HG03342 (cell line): Measurements from ENCODE around the gene RAP2A.

Source experiments
- ATAC-seq: cut with Tn5 transposase; IDR thresholded peaks from one replicate; pipeline ENCODE4 v1.9.1; 2021; ENCODE audit warnings: mild to moderate bottlenecking, moderate library complexity; ENCODE audit not compliant: unreplicated experiment

RAP2A gene

DNA sequence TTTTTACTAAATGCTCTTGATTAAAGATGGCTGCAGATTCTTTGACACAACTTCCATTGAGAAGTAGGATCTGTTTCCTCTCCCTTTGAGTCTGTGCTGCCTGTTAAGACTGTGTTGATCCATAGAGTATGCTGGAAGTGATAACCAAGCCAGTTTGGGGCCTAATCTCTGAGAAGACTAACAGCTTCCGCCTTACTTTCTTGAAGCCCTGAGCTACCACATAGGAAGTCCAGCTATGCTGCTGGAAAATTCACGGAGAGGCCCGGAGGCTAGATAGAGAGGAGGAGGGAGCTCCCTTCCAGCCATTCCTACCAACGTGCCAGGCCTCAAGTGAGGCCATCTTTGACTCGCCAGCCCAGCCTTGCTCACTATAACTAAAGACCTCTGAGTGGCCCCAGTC is 12.5 kb downstream of the RAP2A start:
- no peak for ATAC-seq

DNA sequence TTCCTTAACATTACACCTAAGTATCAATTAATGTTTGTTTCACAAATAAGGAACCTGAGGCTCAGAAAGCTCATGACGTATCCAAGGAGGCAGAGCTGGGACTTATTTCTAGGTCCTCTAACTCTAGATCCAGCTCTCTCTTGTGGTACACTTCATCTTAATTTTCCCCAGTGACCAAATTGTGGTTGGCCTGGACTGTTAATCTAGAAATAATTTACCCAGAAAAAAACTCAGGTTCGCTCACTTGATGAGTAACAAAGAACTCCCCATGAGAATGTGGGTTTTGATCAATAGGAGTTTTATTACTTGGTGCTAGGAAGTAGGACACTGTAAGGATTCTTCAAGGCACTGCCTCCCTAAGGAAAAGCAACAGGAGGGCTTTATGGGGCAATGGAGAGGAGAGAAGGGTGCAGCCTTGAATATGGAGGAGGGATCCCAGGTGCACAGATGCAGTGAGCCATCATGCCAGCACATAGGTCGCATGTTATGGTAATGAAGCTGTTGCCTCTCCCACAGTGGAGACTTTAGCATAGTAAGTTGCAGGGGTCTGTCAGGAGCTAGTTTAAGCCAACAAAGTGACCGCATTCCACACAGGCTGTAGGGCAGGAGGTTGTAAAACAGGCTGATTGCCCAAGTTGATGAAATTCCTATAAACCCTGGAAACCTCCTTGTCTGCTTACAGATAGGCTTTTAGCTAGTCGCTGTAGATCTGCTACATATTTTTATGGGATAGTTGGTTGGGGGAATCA is 14.7 kb downstream of the RAP2A start:
- ATAC-seq = peak; percentile 73

GRCh38 chr13:97454699-97455098 is 20.7 kb downstream of the RAP2A start:
- ATAC-seq = no peak

DNA sequence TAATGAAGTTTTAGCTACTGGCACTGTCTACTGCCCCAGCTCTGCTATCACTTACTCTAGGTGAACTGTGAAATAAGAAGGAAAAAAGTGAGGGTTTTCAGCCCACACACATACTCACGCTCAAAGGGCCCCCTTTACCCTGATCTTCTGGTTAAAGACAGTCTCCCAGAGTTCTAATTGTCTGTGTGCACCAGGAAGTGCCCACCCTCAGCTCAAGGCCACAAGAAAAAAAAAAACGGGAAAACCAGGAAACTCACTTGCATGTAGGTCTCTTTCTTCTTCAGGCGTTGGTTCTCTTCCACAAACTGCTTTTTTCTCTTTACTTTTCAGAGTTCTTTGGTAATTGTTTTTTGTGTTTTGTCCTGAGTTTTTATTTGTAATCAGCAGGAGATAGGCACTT is 22.1 kb downstream of the RAP2A start:
- ATAC-seq = no peak

- no peak for ATAC-seq
Observed at GRCh38 chr13:97459215-97459777, 25.3 kb downstream of the RAP2A start.

DNA sequence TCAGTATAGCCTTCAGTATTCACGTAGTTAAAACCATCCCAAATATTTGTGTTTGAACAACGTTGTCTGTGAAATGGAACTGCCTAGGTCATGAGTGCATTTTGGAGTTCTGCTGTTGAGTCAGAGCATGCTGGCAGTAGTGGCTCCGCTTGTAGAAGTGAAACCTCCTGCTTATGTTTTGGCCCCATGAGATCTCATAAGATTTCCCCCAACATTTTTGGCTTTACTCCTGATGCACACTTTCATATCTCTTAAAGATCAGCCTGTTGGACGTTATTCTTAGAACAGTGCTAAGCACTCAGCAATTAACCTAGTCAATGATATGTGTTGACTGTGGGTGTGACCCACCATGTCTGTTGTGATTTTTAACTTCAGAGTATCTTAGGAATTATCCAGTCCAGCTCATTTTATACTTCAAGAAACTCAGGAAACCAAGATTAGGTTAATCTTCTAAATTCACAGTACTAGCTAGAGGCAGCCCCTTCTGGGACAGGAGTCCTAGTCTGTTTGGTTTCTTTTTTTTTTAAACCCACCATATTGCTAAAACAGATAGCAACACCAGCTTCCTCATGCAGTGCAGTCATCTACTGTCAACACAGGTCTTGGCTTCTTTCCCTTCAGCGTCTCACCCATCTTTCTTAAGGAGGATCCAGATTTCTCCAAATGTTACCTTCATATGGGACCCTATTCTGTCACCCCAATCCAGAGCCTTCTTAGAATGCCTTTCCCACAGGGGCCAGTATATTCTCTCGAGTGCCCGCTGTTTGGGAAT is 26.2 kb downstream of the RAP2A start:
- ATAC-seq = peak; percentile 95

- no peak for ATAC-seq
Observed at GRCh38 chr13:97460853-97461252, 26.9 kb downstream of the RAP2A start.

DNA sequence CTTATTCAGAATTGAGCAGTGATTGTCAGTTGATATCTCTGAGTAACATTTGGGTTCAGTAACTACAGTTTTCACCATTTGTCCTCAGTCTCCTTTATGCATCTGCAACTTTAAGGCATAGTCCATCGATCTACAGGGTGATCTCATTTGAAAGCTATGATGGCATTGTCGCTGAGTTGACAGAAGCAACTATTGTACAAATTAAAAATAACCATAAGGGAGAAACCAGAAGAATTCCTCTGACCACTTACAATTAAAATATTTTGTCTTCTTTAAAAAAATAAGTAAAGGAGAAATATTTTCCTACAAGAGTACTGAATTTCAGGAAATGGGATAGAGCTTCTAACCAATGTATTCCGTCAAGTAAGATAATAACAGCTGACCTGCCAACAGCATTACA is 30.6 kb downstream of the RAP2A start:
- no peak for ATAC-seq

DNA sequence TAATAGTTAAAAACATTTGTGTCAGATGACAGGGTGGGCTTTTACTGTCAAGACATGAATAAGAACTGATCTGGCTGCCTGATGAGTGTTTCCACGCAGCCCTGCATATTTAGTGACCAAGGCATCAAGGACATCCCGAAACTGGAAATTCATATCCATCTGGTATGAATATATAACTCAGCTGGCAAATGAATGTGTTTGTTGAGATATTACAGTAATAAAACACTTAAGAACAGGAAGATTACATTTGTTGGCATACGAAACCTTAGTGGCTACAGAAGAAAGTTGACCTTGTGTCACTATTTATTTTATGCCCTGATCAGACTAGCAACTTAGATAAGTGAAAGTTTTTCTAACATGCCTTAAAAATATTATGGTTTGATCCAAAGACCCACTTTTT is 32.8 kb downstream of the RAP2A start:
- ATAC-seq = no peak

- no peak for ATAC-seq
Observed at GRCh38 chr13:97468331-97468730, 34.4 kb downstream of the RAP2A start.

GRCh38 chr13:97471711-97472110 is 37.7 kb downstream of the RAP2A start:
- no peak for ATAC-seq

DNA sequence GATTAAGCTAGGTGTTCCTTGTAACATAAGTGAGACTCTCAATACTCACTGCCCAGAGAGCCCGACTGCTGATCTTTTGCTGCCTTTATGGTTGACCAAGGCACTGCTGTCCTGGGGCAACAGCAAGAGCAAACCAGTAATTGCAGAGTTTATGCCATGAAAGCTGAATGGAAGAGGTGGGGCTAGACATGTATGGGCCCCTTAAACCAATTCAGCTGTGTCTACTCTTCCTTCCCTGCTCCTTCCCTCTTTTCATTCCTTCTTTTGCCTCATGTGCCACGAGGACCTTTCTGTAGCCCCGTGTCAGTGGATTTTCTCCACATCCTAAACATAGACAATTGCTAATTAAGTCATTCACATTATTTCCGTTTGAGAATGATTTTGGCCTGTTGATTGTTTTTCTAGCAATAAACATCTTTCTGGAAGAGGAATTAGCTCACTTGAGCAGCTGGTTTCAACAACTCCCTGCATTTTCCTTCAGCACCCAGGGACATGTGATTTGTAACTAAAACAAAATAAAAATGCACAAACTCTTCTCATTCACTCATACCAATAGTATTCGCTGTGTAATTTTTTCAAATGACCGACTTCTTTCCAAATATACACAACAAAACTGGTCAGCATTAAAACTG is 40.5 kb downstream of the RAP2A start:
- no peak for ATAC-seq

GRCh38 chr13:97475011-97475410 is 41.0 kb downstream of the RAP2A start:
- no peak for ATAC-seq

- no peak for ATAC-seq
Observed at GRCh38 chr13:97477844-97478243, 43.9 kb downstream of the RAP2A start.

DNA sequence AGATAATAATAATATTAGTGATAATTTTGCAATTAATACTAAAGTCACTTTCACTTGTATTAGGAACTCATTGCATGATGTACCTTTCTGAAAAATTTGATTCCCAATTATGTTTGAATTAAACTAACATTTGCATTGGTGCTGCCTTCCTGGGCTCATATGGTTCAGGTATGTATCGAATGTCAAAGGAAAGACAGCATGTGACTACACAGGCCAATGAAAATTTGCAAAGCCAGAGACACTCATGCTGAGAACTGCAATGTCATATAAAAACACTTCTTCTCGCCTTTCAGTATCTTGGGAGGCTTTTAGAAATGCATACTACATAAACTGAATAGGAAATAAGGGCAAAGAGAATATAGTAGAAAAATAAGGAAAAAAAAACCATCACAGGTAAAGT is 44.3 kb downstream of the RAP2A start:
- no peak for ATAC-seq

DNA sequence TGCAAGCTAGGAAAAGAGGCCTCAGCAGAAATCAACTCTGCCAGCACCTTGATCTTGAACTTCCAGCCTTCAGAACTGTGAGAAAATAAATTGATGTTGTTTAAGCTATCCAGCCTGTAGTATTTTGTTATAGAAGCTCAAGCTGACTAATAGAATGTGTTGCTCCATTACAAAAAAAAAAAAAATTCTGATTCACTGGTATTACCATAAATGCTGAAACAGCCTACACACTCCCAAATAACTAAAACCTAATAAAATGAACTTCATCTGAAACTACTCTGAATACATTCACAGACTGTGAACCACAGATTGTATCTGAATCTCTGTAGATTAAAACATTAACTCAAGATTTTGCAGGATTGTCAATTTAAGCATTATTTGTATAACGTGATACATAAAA is 49.5 kb downstream of the RAP2A start:
- no peak for ATAC-seq

GRCh38 chr13:97484301-97484700 is 50.3 kb downstream of the RAP2A start:
- ATAC-seq = no peak

DNA sequence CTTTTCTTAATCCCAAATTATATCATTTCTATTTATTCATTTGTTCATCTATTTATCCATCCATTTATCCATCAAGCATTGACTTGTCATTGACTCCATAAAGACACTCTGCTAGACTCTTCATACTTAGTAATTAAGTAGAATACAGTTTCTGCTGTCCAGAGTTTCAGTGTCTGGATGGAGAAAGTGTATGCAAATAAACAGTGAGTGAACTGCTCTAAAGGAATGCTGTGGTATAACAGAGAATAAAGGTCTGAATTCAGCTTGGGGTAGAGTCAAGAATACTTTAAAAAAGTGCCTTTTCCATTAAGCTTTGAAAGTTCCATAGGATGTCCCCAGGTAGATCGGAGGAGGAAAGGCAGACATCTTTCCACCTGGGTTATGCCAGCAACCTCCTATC is 51.4 kb downstream of the RAP2A start:
- ATAC-seq = no peak

- no peak for ATAC-seq
Observed at GRCh38 chr13:97490702-97491307, 56.8 kb downstream of the RAP2A start.

DNA sequence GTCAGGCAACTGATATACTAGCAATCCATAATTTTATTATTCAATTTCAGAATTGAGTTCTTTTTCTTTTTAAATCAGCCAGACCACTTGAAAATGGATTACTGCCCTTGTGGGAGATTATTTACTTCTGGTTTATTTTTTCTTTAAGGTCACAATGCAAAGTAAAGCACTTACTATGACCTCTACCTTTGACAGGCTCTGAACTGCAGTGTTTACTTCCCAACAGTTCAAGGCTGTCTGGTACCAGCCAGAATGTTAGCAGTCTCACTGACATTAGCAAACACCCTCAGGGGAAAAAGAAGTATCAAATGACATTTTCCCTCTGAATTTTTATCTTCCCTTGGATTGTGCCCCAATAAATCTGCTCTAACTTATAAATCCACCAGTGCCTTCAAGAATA is 57.5 kb downstream of the RAP2A start:
- ATAC-seq = no peak

GRCh38 chr13:97492257-97492656 is 58.3 kb downstream of the RAP2A start:
- no peak for ATAC-seq
